ENCODE measurements around the gene TMEM115. TPM values are rescaled to one million over a fixed set of nuclear protein-coding genes. Genes with fewer than 3 reads are reported as not detected.

TMEM115 gene
- total and polyA plus RNA-seq, 2 of the 4 experiments (the other 2 are of a cell fraction): 35.3 to 47.3 TPM

DNA sequence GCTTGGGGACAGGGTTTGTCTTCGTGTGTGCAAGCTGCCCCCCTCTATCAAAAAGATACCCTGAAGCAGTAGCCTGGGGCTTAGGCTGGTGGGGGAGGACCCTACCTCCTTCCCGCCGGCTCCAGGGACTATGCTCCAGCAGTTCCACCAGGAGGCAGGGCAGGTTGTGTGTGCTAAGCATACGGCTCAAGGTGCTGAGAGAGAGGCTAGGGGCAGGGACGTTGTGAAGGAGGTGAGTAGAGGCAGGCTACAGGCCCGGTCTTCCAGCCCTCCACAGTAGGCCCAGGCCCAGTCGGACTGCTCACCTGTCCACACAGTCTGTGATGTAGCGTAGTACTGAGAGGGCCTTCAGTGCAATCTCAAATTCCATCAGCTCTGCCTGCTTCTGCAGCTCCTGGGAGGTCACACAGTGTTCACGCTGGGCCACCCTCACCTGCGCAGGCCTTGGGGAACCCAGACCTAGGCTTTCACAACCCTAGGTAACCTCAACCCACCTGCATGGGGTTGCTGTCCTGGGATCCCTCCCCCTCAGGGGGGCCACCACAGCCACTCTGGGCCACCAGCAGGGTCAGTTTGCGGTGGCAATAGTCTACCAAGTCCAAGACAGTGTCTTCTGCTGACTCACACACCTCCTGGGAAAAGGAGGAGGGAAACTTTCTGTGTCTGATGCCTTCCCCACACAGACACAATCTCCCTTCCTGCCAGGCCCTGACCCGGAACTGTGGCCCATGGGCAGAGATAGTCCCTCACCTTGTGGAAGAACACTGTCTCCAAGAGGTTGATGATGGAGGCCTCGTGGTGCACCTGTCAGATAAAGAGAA lies 16.3 kb downstream of the TMEM115 start:
- ATAC-seq (ENCODE audit: low read depth): no peak
- no TSS peak for BruUV-seq (replicated peaks)
- intact Hi-C loops (cut with micrococcal nuclease): no loop called here
- TF ChIP-seq RCOR1 (IDR thresholded peaks at IDR 0.05; ENCODE audit: insufficient replicate concordance, low read length): no peak
- no peak for TF ChIP-seq CHD1 (IDR thresholded peaks at IDR 0.05; ENCODE audit: low read depth, low read length)
- no peak for TF ChIP-seq MAZ (IDR thresholded peaks at IDR 0.05; ENCODE audit: borderline replicate concordance, low read depth, low read length)
- TF ChIP-seq ELK1 (IDR thresholded peaks at IDR 0.05; ENCODE audit: borderline replicate concordance, low read depth, low read length): no peak
- TF ChIP-seq RFX5 (IDR thresholded peaks at IDR 0.05; ENCODE audit: low read depth, low read length): no peak
- no peak for TF ChIP-seq FOS (IDR thresholded peaks at IDR 0.05; ENCODE audit: low read depth, low read length)
- TF ChIP-seq RAD21 (IDR thresholded peaks at IDR 0.05; ENCODE audit: low read length): no peak
- TF ChIP-seq CTCF (conservative IDR thresholded peaks at IDR 0.05; ENCODE audit: low read depth, low read length): no peak
- TF ChIP-seq MXI1 (IDR thresholded peaks at IDR 0.05; ENCODE audit: borderline replicate concordance, low read depth, low read length): no peak
- TF ChIP-seq, protein P1, sequence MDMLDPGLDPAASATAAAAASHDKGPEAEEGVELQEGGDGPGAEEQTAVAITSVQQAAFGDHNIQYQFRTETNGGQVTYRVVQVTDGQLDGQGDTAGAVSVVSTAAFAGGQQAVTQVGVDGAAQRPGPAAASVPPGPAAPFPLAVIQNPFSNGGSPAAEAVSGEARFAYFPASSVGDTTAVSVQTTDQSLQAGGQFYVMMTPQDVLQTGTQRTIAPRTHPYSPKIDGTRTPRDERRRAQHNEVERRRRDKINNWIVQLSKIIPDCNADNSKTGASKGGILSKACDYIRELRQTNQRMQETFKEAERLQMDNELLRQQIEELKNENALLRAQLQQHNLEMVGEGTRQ (IDR thresholded peaks at IDR 0.05; ENCODE audit: low read depth, low read length): no peak
- TF ChIP-seq NFE2L2 (IDR thresholded peaks at IDR 0.05; ENCODE audit: low read depth, low read length): no peak
- no peak for TF ChIP-seq SMC3 (IDR thresholded peaks at IDR 0.05; ENCODE audit: low read depth, low read length)
- no peak for TF ChIP-seq MAFK (IDR thresholded peaks at IDR 0.05; ENCODE audit: low read depth, low read length)
- no peak for TF ChIP-seq POLR2A (IDR thresholded peaks at IDR 0.05; ENCODE audit: low read depth, low read length)
- TF ChIP-seq CEBPB (IDR thresholded peaks at IDR 0.05; ENCODE audit: low read depth, low read length): no peak

More for the DNA sequence above, 16.3 kb downstream of the TMEM115 start:
- Histone ChIP-seq H2BK15ac (ENCODE audit: low read depth, low read length) (no peak overlapping the region), H2BK120ac (ENCODE audit: low read depth, low read length) (no peak overlapping the region), H2AFZ (replicated peaks; ENCODE audit: low read length, poor library complexity) (no peak overlapping the region), H3K9me3 (ENCODE audit: control insufficient read depth, insufficient read depth, low read length) (no peaks in the 10 kb centered on the region), H3K14ac (replicated peaks; ENCODE audit: low read depth, low read length) (no peak overlapping the region), H4K20me1 (ENCODE audit: insufficient read depth, low read length) (peaks cover 2% of the 10 kb centered on the region), H3K27ac (ENCODE audit: insufficient read depth, low read length) (no peak overlapping the region), H2AK5ac (ENCODE audit: low read depth, low read length) (no peak overlapping the region), H3K27me3 (ENCODE audit: control insufficient read depth, insufficient read depth, low read length) (no peaks in the 10 kb centered on the region), H3K4ac (ENCODE audit: low read depth, low read length) (no peak overlapping the region), H3K36me3 (ENCODE audit: control insufficient read depth, insufficient read depth, low read length) (peaks cover 3% of the 10 kb centered on the region; the same call in 1 of the 2 replicates), H3K9ac (ENCODE audit: low read depth, low read length) (no peak overlapping the region), H2AK9ac (replicated peaks; ENCODE audit: low read depth, low read length, poor library complexity) (no peak overlapping the region), H4K91ac (ENCODE audit: insufficient read depth, low read depth, low read length) (no peak overlapping the region), H4K8ac (ENCODE audit: low read depth in 2 of 2, low read length in 2 of 2) (no peak overlapping the region), H3K4me3 (ENCODE audit: insufficient read depth, low read depth, low read length) (no peak overlapping the region), H3K56ac (ENCODE audit: extremely low read depth, insufficient read depth, low read length) (no peak overlapping the region), H3K23ac (ENCODE audit: low read depth, low read length) (no peak overlapping the region), H2BK20ac (ENCODE audit: low read depth, low read length) (no peak overlapping the region), H3K18ac (ENCODE audit: low read depth, low read length) (no peak overlapping the region), H3K9me1 (ENCODE audit: insufficient read depth, low read length) (peaks cover 11% of the 10 kb centered on the region), H3K4me2 (ENCODE audit: low read depth, low read length) (no peak overlapping the region), H3K79me1 (ENCODE audit: low read depth in 1 of 2, low read length in 2 of 2) (peaks cover 6 to 27% of the 10 kb centered on the region in 2 experiments; a peak in 3 of 4 replicates), H2BK5ac (ENCODE audit: low read depth, low read length, poor library complexity, severe bottlenecking) (no peak overlapping the region), H4K5ac (ENCODE audit: low read depth, low read length) (no peak overlapping the region), H3K4me1 (ENCODE audit: control insufficient read depth, insufficient read depth, low read length) (peaks cover 16% of the 10 kb centered on the region)
- CTCF ChIA-PET: no interaction called here
- POLR2A ChIA-PET (ENCODE audit: unreplicated experiment): no interaction called here
- dilution Hi-C loops (cut with HindIII; ENCODE audit: low sequenced_read_pairs, unreplicated experiment) (no loop called here), in situ Hi-C loops (cut with MboI; ENCODE audit: low sequenced_read_pairs) (loop anchor here (25.0 kb wide), 3 partner anchors 1044 to 1819 kb away; partner anchors contain the start of genes ABHD14B, GPR62, MANF and PCBP4)
- DNase-seq: no peak
- WGBS, 2 experiments (ENCODE audit: extremely low coverage in 2 of 2, insufficient read length in 1 of 2): 90% methylated on average over 7 of the region's 13 CpGs; no CpG with 5 or more reads in 1 of the 2 experiments
